Middle frontal gyrus (tissue), 1 donor: ENCODE results near the gene GABRG3.

ENCODE experiments used
- DNase-seq: peaks from one replicate; pipeline ENCODE4 v3.0.0-alpha.2; 2015; ENCODE audit warnings: low spot score; ENCODE audit errors: extremely low spot score

GABRG3 gene

DNA sequence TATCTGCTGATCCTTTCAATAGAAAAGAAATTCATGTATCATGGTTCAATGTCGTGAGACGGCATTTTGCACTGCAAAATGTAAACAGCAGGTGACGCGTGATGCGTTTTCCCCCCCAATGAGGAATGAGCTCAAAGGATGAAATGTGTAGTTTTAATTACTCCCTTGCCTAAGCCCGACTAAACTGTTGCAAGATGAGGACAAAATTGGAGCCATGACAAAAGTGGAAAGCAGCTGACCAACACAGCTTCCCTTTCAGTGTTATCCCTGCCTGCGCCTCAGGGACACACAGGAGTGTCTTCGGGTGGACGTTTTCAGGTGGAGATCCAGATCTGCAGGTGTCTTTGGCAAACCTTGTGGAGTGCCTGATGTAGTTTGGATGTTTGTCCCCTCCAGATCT, 92.0 kb downstream of the GABRG3 start:
- no peak for DNase-seq

DNA sequence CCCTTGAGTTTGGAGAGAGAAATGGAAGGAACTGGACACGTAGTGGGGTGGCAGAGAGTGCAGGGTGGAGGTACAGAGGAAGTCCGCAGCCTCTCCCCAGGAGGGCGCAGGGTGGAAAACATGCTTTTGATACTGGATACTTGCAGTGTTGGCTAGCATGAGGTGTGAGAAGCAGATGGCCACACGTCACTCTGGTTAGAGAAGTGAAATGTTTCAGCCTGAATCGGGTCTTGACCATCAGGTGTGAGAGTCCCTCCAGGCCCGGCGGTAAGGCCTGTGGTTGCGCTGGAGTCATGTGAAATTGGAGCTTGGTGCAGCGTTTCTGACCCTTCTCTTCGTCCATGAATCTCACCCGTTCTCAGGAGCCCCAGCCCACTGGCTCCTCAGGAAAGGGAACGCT, 93.1 kb downstream of the GABRG3 start:
- no peak for DNase-seq

DNA sequence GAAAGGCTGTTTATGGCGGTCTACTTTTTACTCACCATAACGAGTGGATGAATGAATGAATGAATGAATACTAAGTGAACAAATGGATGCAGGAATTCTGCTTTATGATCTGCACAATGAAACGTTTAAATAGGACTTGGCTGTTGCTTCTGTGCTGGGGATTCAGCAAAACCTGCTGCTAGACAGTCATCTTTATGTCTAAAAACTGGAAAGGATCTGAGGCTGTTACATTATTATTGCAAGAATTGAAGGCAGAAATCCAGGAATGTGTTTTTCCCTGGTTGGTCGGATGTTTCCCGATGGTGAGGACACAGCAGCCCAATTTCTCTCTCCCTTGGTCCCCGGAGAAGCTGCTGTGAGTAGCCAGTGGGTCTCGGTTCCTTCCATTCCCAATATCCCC, 94.2 kb downstream of the GABRG3 start:
- DNase-seq = no peak

DNA sequence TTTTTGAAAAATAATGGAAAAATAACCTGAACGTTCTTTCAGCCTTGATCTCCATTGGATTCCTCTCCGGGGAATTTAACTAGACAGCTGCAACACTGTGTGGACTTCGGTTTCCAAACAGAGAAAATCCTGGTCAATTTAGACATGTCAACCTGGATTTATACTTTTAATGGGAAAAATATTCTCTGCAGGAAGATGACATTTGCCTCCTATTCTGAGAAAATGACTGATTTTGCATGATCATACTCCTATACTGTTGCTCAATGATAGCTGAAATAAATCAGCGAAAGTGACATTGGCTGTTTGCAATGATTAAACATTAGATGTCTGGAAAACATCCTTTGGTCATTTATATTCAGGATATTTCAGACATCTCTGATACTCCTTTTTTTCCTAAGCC, 94.8 kb downstream of the GABRG3 start:
- DNase-seq = no peak

DNA sequence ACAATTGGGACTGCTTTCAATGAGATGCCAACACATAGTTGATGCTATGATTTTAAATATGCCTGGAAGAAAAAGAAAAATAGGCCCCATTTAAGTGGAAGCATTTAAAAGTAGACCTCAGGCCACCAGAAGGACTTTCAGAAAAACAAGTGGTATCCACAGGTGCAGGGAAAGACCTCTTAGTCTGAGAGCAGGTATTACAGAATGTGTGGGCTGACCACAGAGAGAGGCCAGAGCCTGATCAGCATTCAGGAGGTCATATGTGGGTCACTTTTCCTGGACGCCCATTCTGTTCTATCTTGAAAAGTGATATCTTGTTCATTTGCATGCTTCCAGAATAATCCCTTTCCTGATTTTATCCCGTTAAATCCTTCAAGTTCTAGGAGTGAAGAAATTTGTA, 95.5 kb downstream of the GABRG3 start:
- DNase-seq = no peak

DNA sequence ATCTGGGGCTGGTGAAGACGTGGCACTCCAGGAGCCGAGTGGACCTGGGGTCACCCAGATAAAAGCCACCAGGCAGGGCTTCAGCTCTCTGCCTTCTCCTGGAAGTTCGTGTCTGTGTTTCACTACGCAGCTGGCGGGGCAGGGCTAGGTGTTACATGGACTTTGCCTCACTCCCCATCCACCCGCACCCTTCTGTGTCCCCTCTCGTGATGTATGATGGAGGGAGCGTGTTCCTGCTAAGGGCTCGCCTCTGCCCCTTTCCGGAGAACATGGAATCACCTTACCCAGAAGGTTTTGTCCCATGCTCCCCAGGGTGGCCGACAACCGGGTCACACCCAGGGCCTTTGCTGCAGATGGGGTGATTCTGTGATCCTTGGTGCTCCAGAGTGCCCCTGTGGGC, 96.2 kb downstream of the GABRG3 start:
- DNase-seq = no peak

DNA sequence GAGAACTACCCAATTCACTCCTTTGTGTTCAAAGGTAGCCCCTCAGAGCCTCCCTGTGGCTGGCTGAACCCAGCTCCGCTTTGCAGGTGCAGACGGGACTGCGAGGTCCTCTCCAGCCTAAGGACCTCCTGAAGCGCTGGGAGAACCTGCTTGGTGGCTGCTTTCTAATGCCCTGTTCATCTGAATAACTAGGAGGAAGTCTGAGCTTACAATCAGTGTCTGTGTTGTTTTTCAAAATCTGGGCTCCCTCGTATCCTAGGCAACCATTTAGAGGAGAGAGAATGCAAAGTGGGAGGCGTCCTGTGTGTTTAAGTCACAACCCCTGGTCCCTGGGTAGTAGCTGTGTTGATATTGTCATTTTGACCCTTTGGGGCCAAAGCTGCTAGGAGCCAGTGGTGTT, 99.9 kb downstream of the GABRG3 start:
- DNase-seq = no peak

DNA sequence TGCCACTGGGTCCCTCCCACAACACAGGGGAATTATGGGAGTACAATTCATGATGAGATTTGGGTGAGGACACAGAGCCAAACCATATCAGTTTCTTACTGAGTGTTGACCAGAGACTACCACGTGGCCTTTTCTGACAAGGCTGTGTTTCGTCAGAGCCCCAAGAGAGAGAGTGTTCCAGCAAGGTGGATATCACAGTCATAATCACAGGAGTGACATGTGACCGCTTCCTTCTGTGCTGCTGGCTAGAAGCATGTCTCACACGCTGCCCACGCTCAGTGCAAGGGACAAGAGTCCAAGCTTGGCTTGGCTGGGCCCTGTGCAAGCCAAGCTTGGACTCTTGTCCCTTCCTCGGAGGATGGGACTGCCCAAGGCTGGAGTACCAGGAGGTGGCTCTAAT, 103.2 kb downstream of the GABRG3 start:
- no peak for DNase-seq

DNA sequence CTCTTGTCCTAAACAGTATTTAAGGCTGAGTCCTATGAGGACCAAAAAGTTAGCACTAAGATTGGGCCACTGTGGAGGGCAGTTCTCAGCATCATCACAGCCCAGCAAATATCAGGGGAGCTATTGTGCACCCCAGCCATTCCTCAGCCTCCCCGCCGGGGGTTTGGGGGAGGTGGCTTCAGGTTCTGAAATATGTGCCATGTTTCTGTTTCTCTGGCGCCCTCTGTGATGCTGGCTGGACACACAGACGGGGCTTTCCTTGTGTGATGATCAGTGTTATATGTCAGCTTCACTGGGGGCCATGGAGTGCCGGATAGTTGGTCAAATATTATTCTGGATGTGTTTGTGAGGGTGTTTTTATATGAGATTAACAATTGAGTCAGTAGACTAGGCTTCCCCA, 106.8 kb downstream of the GABRG3 start:
- DNase-seq = no peak

DNA sequence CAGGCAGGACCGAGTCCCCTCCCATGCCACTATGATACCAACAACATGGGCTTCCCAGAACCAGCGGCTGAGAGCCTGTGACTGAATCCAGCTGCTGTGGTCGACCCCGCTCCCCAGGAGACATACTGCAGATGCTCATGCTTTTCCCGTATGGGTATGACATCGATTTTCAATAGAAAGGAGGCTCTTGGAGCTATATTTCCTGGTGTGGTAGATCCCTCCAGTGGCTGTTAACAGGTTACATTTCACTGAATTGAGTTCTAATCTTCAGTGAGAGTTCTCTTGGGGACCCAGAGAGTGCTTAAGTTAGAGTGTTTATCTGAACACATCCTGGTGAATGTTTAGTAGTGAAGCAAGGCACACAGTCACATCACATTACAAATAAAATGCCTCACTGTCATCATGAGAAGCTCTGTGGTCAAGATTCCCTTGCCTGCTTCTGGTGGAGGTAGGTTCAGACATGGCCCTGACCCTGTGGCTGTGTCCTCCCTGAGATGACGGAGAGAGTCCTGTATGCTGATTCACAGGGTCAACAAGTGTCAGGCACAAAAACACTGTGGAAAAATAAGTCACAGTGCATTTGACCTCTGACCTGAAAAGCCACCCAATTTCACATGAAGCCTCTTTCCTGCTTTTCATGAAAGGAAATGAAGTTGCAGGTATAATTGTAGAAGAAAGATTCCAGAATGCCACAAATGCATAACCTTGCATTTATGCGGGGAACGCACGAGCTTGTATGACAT, 110.9 kb downstream of the GABRG3 start:
- DNase-seq = no peak

DNA sequence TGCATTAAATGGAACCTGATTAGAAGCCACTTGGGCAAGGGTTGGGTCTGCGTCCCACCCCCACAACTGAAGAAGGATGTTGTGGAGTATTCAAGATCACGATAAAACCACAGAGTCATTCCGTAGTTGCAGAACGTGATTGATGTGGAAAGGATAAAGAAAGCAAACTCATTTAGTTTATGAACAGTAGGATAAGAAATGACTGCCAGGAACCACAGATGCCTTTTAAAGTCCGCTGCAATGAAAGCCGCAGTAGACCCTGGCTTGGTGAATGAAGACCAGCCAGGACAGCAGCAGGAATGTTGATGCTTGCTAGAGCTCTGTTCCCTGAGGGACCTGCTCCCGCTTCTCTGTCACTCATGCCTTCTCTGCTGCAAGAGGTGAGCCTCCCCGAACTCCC, 111.5 kb downstream of the GABRG3 start:
- no peak for DNase-seq

DNA sequence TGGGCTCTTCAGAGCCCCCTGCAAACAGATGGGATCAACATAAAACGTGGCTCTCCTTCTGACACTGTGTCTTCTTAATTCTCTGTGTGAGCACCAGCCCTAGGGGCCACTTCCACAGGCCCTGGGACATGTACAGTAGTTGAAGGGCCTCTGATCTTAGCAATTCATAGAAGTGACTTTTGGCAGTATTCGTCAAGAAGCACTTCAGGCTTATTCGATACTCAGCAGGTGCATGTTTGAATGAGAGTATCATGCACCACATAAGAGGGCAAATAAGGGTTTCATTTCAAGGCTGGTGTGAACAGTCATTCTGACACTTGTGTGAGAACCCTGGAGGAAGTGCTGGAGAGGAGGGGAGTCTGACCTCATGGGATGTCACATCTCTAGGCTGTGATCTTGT, 113.9 kb downstream of the GABRG3 start:
- DNase-seq = no peak

DNA sequence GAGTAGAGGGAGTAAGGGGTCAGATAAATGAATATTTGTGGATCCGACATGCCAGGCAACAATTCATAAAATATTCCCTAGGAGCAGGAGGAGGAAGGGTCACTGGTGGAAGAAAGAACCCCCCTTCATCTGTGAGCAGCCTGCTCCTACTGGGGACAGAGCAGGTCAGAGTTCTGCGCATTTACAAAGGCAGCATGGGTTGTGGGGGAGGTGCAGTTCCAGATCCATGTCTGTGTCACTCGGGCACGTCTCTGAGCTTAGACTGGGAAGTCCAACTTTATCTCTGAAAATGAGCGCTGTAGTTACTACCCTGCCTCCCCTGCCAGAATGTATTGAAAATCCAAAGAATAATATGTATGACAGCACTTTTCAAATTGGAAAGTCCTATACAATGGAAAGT, 115.2 kb downstream of the GABRG3 start:
- no peak for DNase-seq

DNA sequence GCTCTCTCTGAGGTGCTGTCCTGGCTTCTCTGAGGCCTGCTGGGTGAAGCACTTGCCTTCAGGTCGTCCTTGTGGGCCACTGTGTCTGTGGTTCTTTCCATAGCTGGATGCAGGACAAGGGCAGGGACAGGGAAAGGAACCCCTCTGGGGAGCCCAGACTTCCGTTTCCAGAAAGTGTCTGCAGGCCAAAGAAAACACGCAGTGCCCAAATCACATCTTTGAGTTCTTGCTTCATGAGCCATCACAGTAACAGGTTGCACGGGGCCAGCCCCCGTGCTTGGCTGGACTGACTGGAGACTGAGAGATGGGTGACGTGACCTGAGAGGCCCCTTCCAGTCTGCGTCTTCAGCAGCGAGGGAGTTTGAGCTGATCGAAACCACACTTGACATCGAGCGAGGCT, 115.8 kb downstream of the GABRG3 start:
- no peak for DNase-seq

DNA sequence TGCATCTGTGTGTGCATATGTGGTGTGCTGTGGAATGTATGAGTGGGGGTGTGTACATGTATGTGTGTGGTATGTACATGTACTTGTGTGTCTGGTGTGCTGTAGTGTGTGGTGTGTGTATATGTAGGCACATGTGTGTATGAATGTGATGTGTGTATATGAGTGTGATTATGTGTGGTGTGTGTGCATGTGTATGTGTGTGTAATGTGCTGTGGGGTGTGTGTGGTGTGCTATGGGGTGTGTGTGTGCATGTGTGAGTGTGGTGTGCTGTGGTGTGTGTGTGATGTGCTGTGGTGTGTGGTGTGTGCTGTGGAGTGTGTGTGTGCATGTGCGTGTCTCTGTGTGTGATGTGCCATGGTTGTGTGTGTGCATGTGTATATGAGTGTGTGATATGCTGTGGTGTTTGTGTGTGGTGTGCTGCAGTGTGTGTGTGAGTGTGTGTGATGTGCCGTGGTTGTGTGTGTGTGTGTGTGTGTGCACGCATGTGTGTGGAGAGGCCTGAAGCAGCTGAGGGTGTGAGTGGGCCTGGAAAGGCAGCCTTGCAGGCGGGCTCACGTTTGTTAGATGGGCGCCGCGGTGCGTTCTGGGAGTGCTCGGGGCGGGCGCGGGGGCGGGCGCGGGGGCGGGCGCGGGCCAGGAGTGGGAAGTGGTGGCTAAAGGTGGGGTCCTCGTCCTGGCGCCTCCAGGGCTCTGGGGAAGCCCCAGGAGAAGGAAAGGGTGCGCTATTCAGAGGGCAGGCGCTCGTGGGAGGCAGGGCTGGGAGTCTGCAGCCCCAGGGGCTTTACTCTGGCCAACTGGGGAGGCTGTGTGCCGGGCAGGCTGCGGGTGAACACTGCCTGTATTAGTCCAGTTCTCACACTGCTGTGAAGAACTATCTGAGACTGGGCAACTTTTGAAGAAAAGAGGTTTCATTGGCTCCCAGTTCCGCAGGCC, 116.9 kb downstream of the GABRG3 start:
- no peak for DNase-seq

DNA sequence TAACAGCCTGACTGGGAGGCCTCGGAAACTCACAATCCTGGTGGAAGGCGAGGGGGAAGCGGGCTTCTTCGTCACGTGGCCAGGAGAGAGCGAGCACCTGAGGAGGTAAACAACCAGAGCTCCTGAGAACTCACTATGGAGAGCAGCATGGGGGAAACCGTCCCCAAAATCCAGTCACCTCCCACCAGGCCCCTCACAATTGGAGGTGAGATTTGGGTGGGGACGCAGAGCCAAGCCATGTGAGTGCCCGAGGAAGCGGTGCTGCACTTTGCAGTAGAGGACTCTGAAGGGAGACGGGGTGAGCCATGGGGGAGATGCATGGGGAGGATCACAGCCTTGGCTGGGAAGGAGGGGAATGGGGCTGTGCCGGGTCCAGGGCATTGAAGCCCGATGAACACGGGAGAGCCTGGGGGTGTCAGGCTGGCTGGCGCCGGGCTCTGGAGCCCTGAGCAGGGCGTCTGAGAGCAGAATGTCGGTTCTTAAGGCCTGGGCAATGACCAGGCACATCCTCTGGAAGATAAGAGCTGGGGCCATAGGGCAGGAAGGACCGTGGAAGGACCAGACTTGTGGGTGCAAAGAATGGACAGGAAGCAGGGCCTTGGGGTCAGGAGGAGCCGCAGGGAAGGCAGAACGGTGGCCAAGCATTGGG, 117.7 kb downstream of the GABRG3 start:
- no peak for DNase-seq

DNA sequence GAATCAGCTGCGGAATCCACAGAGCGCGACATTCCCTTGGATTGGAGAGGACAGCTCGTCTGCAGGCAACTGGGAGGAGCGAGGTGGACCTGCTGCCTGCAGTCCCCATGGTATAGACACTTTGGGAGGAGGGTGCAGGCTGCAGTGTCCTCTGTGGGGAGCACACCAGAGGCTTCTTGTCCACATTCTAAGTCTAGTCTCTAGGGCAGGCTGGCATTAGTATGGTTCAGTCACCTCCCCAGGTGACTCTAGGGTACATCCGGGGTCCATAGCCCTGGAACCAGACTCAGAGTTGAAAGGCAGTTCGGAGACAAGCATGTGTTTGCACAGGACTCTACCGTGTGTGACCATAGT, 118.2 kb downstream of the GABRG3 start:
- DNase-seq = no peak

DNA sequence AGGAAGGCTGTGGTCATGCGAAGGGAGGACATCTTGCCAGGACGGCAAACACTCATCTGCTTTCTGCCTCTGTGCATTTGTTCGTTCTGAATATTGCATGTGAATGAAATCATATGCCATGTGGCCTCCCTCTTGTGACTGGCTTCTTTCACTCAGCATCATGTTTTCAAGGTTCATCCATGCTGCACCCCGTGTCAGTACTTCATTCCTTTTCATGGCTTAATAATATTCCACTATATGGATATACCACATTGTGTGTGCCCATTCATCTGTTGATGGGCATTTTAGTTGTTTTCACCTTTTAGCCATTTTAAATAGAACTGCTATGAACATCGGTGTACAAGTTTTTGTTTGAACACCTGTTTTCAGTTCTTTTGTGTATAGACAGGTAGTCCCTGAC, 118.7 kb downstream of the GABRG3 start:
- DNase-seq = no peak

DNA sequence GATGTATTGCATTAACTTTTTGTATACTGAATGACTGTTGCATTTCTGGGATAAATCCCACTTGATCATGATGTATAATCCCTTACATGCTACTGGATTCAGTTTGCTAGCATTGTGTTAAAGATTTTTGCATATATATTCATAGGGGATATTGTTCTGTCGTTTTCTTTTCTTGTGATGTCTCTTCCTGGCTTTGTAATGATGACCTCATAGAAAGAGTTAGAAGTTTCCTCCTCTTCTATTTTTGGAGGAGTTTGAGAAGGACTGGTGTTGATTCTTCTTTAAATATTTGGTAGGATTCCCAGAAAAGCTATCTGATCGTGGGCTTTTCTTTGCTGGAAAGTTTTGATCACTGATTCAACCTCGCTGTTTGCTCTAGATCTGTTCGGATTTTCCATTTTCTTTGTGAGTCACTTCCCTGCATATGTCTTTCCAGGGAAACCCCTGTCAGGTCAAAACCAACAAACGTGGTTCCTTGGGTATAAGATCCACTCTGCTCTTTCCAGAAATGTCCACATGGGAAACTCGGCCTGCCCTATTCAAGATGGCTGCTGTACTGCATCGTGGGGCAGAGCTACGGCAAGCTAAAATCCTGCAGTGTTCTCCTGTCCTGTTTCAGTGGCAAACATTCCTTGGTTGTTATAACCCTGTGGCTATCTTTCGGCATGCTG, 120.4 kb downstream of the GABRG3 start:
- no peak for DNase-seq

DNA sequence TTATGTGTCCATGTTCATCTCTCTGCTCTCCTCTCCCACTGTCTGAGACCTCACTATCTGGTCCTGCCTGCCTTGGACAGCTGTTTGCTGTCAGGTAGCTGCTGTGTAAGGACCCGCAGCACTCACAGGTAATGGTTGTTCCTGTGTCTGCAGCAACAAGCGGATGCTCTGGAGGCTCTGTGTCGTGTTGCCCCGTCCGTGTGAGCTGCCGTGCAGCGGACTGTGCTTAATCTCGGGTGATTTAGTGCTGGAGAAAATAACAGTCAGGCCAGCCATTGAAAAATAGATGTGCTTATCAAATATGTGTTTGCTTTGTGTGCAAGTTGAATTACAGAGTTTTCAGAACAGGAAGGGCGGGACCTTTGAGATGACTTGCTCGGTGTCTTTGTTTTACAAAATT, 121.4 kb downstream of the GABRG3 start:
- DNase-seq = no peak

DNA sequence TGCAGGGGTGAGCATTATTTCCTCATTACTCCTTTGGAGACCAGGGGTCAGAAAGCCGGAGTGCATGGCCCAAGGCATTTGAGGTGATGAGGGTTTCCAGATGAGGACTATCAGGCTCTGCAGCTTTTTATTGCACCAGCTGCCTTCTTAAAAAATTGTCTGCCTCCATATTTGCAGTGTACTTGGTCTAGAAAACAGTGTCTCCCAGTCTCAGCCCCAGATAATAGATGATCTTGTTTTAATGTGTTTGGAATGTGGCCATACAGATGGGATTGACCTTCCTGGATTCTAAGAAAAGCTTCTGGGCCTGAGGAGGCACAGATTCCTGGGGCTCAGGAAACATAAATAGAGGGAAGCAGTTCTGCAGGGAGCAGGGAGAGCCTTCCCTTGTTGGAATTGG, 123.3 kb downstream of the GABRG3 start:
- no peak for DNase-seq
